PC-9 (cell line): Measurements from ENCODE around the gene ITIH3.

Experiments used
- CTCF ChIP-seq: fragments of 200-600 bp; sonication (generic); conservative IDR thresholded peaks from 2 replicates; pipeline ENCODE4 v1.6.1; 2017; ENCODE audit warnings: mixed run types, antibody characterized with exemption, mild to moderate bottlenecking, moderate library complexity
- EZH2 ChIP-seq: fragments of 200-600 bp; sonication (generic); IDR thresholded peaks from 2 replicates; pipeline ENCODE4 v1.8.0; 2017; ENCODE audit warnings: antibody characterized with exemption, low read depth

GRCh38 chr3:52857864-52858263 is 63.3 kb downstream of the ITIH3 start:
- no peak for TF ChIP-seq CTCF
- no peak for TF ChIP-seq EZH2
